Adipocyte (in vitro differentiated cells): Measurements from ENCODE around the gene AKAP8.

Experiments
- DNase-seq: peaks from one replicate; pipeline ENCODE4 v3.0.0-alpha.2; 2015; ENCODE audit warnings: low read depth
- H3K27me3 ChIP-seq: replicated peaks from 2 replicates; pipeline ENCODE4 v1.7.0; 2013; ENCODE audit warnings: mild to moderate bottlenecking, low read length, moderate library complexity; ENCODE audit not compliant: control insufficient read depth, insufficient read depth
- H3K36me3 ChIP-seq: 2 replicates; pipeline ENCODE4 v1.7.0; 2013; ENCODE audit warnings: low read length, mild to moderate bottlenecking, moderate library complexity; ENCODE audit not compliant: control insufficient read depth, insufficient read depth, severe bottlenecking
- H3K4me1 ChIP-seq: 2 replicates; pipeline ENCODE4 v1.7.0; 2013; ENCODE audit warnings: mild to moderate bottlenecking, low read length, moderate library complexity; ENCODE audit not compliant: control insufficient read depth, insufficient read depth
- H3K4me3 ChIP-seq: 2 replicates; pipeline ENCODE4 v1.7.0; 2013; ENCODE audit warnings: mild to moderate bottlenecking, low read length, moderate library complexity
- H3K9ac ChIP-seq: 2 replicates; pipeline ENCODE4 v1.7.0; 2013; ENCODE audit warnings: mild to moderate bottlenecking, low read length, moderate library complexity
- H3K9me3 ChIP-seq: 2 replicates; pipeline ENCODE4 v1.7.0; 2013; ENCODE audit warnings: mild to moderate bottlenecking, low read length, moderate library complexity; ENCODE audit not compliant: control insufficient read depth

The AKAP8 gene

DNA sequence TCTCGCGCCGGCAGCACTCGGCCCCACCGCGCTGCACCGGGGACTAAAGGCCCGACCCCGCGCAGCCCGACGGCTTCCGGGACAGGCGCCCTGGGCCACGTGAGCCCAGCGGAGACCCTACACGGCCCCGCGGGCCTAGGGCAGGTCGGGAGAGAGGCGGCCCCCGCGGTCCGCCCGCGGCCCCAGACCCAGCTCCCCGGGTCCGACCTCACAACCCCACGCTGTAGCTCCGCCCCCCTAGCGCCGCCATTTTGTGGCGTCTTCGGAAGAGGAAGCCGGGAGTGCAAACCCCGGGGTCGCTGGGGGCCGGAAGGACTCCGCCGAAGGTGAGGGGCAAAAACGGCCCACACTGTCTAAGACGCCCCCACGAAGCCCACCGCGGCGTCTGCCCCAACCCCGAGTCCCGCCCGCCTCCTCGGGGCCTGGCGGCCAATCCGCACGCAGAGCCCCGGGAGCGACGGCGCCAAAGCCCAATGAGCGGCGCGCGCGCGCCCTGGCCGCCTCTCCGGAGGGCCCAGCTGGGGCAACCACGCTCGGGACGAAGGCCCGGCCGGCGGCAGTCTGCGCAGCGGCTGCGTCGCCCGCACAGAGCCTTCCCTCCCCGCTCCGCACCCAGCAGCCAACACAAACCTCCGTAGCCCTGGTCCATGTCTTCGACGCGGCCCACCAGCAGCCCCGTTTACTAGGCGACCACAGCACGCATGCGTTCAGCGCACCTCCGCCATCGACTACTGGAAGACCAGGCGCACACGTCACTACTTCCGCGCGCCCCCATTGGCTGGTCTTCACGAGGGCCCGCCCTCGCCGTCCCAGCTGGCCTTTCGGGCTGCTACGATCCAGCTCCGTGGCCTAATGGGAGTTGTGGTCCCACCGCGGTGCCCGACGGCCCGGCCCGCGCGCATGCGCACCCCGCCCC, at the start of gene AKAP8:
TSS of gene AKAP8 (minus strand) at position 705 of the 916 bp plus-strand sequence. CDS start at position 649, 56 bp downstream.
- H3K36me3 ChIP-seq: peaks cover 23% of the 10 kb centered on the region
- peak within 1 kb of the TSS; percentile 86 for H3K4me3 ChIP-seq
- no peaks in the 10 kb centered on the region for H3K27me3 ChIP-seq
- H3K4me1 ChIP-seq: peaks cover 39% of the 10 kb centered on the region
- H3K9ac ChIP-seq: peak within 1 kb of the TSS; percentile 98
- DNase-seq: peak; percentile 99
- no peaks in the 10 kb centered on the region for H3K9me3 ChIP-seq

GRCh38 chr19:15427991-15428471, 48.4 kb upstream of the AKAP8 start:
- Histone ChIP-seq H3K36me3 (peaks cover 52% of the 10 kb centered on the region), H3K9ac (no peak overlapping the region), H3K4me3 (no peak overlapping the region)

DNA sequence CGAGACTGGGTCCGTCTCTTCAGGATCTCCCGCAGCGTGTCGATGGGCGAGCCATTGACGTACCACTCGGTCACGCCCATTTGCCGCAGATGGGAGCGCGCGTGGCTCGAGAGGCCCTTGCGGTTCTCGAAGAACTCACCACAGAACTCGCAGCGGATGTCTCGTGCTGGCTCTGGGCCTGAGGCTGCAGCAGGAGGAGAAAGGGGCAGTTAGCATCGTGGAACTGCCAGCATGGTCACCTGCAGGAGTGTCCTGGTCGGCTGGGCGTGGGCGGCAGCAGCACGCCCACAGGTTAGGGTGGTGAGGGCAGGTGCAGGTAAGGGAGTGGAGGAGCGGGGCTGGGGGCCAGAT, 47.7 kb upstream of the AKAP8 start:
- H3K27me3 ChIP-seq: no peaks in the 10 kb centered on the region
- H3K4me3 ChIP-seq: no peak overlapping the region
- DNase-seq: no peak
- no peaks in the 10 kb centered on the region for H3K9me3 ChIP-seq
- H3K36me3 ChIP-seq: peaks cover 59% of the 10 kb centered on the region
- H3K9ac ChIP-seq: no peak overlapping the region
- H3K4me1 ChIP-seq: peaks cover 21% of the 10 kb centered on the region

More at GRCh38 chr19:15427991-15428471, 48.4 kb upstream of the AKAP8 start:
- Histone ChIP-seq H3K27me3 (no peaks in the 10 kb centered on the region), H3K9me3 (no peaks in the 10 kb centered on the region), H3K4me1 (peaks cover 21% of the 10 kb centered on the region)
- DNase-seq: no peak

- no peaks in the 10 kb centered on the region for H3K27me3 ChIP-seq
- no peak overlapping the region for H3K9ac ChIP-seq
- DNase-seq: no peak
- peaks cover 20% of the 10 kb centered on the region for H3K4me1 ChIP-seq
- H3K36me3 ChIP-seq: peaks cover 60% of the 10 kb centered on the region
- no peak overlapping the region for H3K4me3 ChIP-seq
- H3K9me3 ChIP-seq: no peaks in the 10 kb centered on the region
Observed at GRCh38 chr19:15426485-15427349, 47.1 kb upstream of the AKAP8 start.

- Histone ChIP-seq H3K9ac (no peak overlapping the region), H3K4me3 (no peak overlapping the region), H3K36me3 (peaks cover 60% of the 10 kb centered on the region), H3K27me3 (no peaks in the 10 kb centered on the region), H3K9me3 (no peaks in the 10 kb centered on the region), H3K4me1 (peaks cover 7% of the 10 kb centered on the region)
- DNase-seq: no peak
Observed at GRCh38 chr19:15425321-15425950, 45.8 kb upstream of the AKAP8 start.

GRCh38 chr19:15424692-15425272, 45.2 kb upstream of the AKAP8 start:
- H3K36me3 ChIP-seq: peaks cover 60% of the 10 kb centered on the region
- no peaks in the 10 kb centered on the region for H3K9me3 ChIP-seq
- H3K4me1 ChIP-seq: peaks cover 4% of the 10 kb centered on the region
- no peaks in the 10 kb centered on the region for H3K27me3 ChIP-seq
- no peak for DNase-seq
- no peak overlapping the region for H3K4me3 ChIP-seq
- no peak overlapping the region for H3K9ac ChIP-seq

DNA sequence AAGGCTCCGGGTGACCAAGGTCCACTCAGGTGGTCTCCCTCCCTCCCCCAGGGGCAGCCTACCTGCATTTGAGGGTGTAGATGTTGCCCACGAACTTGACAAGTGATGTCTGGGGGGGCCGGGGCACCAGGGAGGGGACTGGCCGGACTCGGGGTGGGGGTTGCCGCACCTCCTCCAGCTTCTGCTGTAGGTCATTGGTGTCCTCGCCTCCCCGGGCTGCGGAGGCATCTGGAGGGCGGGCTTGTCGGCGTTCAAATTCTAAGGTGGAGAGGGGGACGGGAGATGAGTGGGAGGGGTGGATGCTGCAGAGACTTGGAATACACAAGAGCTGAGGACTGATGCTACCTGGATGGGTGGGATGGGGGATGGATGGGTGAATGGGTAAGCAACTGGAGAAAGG, 44.5 kb upstream of the AKAP8 start:
- DNase-seq: no peak
- Histone ChIP-seq H3K36me3 (peaks cover 59% of the 10 kb centered on the region), H3K27me3 (no peaks in the 10 kb centered on the region), H3K4me1 (peaks cover 9% of the 10 kb centered on the region), H3K4me3 (no peak overlapping the region), H3K9ac (no peak overlapping the region), H3K9me3 (no peaks in the 10 kb centered on the region)

DNA sequence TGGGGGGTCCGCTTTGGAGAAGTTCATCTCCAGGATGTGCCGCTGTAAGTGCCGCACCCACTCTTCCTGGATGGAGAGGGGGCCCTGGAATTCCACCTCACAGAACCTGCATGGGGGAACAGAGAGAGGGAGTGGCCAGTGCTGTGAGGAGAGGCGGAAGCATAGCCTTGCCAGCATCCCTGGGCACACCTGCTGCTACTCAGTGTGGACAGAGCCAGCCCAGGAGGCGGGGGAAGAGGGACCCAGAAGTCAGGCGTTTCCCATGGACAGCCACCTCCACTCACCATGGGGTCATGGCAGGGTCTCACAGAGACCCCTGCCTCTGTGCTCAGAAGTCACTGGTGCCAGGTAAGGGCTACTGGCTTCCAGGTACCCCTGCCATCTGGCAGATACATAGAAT, 43.5 kb upstream of the AKAP8 start:
- Histone ChIP-seq H3K4me3 (no peak overlapping the region), H3K4me1 (peaks cover 9% of the 10 kb centered on the region), H3K9ac (no peak overlapping the region), H3K36me3 (peaks cover 53% of the 10 kb centered on the region), H3K9me3 (no peaks in the 10 kb centered on the region), H3K27me3 (no peaks in the 10 kb centered on the region)
- DNase-seq: no peak

GRCh38 chr19:15422296-15423075, 42.9 kb upstream of the AKAP8 start:
- Histone ChIP-seq H3K36me3 (peaks cover 49% of the 10 kb centered on the region), H3K27me3 (no peaks in the 10 kb centered on the region), H3K4me1 (peaks cover 11% of the 10 kb centered on the region), H3K9me3 (no peaks in the 10 kb centered on the region), H3K4me3 (no peak overlapping the region), H3K9ac (no peak overlapping the region)
- no peak for DNase-seq

DNA sequence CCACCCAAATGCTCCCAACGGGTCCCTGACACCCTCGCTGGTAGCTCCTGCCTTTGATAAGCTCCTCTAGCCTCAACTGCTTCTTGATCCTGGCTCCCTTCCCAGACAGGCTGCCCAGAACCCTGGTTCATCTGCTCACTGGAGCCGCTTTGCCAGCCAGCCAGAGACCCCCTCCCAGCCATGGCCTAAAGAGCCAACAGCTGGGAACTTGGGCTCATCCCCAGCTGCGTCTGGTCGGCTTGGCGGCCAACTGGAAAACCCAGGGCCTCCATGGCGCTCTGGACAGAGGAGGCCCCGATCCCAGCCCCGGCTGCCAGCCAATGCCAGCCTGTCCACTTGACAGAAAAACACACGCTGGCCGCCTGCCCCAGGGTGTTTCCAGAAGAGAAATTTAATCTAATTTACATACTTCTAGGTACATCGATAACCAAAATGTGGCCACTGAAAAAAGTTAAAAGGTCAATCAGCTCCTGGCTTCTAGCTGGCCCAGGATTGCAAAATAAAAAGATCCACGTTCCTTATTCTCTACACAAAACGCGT, 42.2 kb upstream of the AKAP8 start:
- Histone ChIP-seq H3K9ac (no peak overlapping the region), H3K4me3 (no peak overlapping the region), H3K36me3 (peaks cover 42% of the 10 kb centered on the region), H3K27me3 (no peaks in the 10 kb centered on the region), H3K4me1 (peaks cover 18% of the 10 kb centered on the region), H3K9me3 (no peaks in the 10 kb centered on the region)
- DNase-seq: no peak
